H9 (cell line): Measurements from ENCODE around the gene GRIK3. TPM values are rescaled to one million over a fixed set of nuclear protein-coding genes. Genes with fewer than 3 reads are reported as not detected.

ENCODE experiments used
- DNase-seq: peaks from one replicate; pipeline ENCODE4 v3.0.0-alpha.2; 2017
- H2AFZ ChIP-seq: one replicate; pipeline ENCODE4 v1.6.1; 2013; ENCODE audit warnings: mild to moderate bottlenecking, low read length, control low read depth, moderate library complexity
- H2AK5ac ChIP-seq: 2 replicates; pipeline ENCODE4 v1.6.1; 2013; ENCODE audit warnings: low read length, control low read depth, mixed read lengths; ENCODE audit not compliant: insufficient read length
- H2BK120ac ChIP-seq: one replicate; pipeline ENCODE4 v1.6.1; 2013; ENCODE audit warnings: low read depth, mild to moderate bottlenecking, low read length, control low read depth, inconsistent platforms; ENCODE audit not compliant: poor library complexity, severe bottlenecking
- H2BK12ac ChIP-seq: 2 replicates; pipeline ENCODE4 v1.6.1; 2013; ENCODE audit warnings: low read length, control low read depth, mixed read lengths, low read depth; ENCODE audit not compliant: insufficient read length
- H2BK15ac ChIP-seq: 2 replicates; pipeline ENCODE4 v1.6.1; 2013; ENCODE audit warnings: low read depth, low read length, control low read depth
- H2BK20ac ChIP-seq: one replicate; pipeline ENCODE4 v1.6.1; 2013; ENCODE audit warnings: low read depth, mild to moderate bottlenecking, low read length, control low read depth, inconsistent platforms; ENCODE audit not compliant: poor library complexity, severe bottlenecking
- H2BK5ac ChIP-seq: 2 replicates; pipeline ENCODE4 v1.6.1; 2013; ENCODE audit warnings: low read length, control low read depth, mixed read lengths; ENCODE audit not compliant: insufficient read length
- H3K14ac ChIP-seq: 2 replicates; pipeline ENCODE4 v1.6.1; 2013; ENCODE audit warnings: low read length, control low read depth; ENCODE audit not compliant: insufficient read depth
- H3K18ac ChIP-seq: 2 replicates; pipeline ENCODE4 v1.6.1; 2013; ENCODE audit warnings: low read depth, mild to moderate bottlenecking, mixed read lengths, low read length, control low read depth; ENCODE audit not compliant: insufficient read length
- H3K23ac ChIP-seq: 2 replicates; pipeline ENCODE4 v1.6.1; 2013; ENCODE audit warnings: low read length, control low read depth, mixed read lengths, low read depth; ENCODE audit not compliant: insufficient read length
- H3K23me2 ChIP-seq: 2 replicates; pipeline ENCODE4 v1.6.1; 2013; ENCODE audit warnings: low read depth, mild to moderate bottlenecking, mixed read lengths, low read length, control low read depth; ENCODE audit not compliant: insufficient read length, poor library complexity, severe bottlenecking
- H3K27ac ChIP-seq: 2 replicates; pipeline ENCODE4 v1.5.1; 2013; ENCODE audit warnings: low read length, control low read depth, mixed read lengths, low read depth; ENCODE audit not compliant: insufficient read length
- H3K27me3 ChIP-seq: 2 replicates; pipeline ENCODE4 v1.6.1; 2013; ENCODE audit warnings: low read length, control low read depth, inconsistent platforms; ENCODE audit not compliant: insufficient read depth
- H3K4ac ChIP-seq: 2 replicates; pipeline ENCODE4 v1.6.1; 2013; ENCODE audit warnings: low read depth, mild to moderate bottlenecking, control low read depth, inconsistent platforms, low read length, moderate library complexity
- H3K4me1 ChIP-seq: 2 replicates; pipeline ENCODE4 v1.6.1; 2013; ENCODE audit warnings: low read length, control low read depth, inconsistent platforms; ENCODE audit not compliant: insufficient read depth
- H3K4me2 ChIP-seq: 2 replicates; pipeline ENCODE4 v1.6.1; 2013; ENCODE audit warnings: low read length, control low read depth, mixed read lengths; ENCODE audit not compliant: insufficient read length, insufficient read depth
- H3K56ac ChIP-seq: 2 replicates; pipeline ENCODE4 v1.6.1; 2013; ENCODE audit warnings: low read depth, mild to moderate bottlenecking, mixed read lengths, low read length, control low read depth; ENCODE audit not compliant: insufficient read length
- H3K79me1 ChIP-seq: 2 replicates; pipeline ENCODE4 v1.6.1; 2013; ENCODE audit warnings: low read depth, mild to moderate bottlenecking, moderate library complexity, low read length, control low read depth, inconsistent platforms; ENCODE audit not compliant: insufficient read depth, poor library complexity, severe bottlenecking
- H3K79me2 ChIP-seq: 2 replicates; pipeline ENCODE4 v1.6.1; 2013; ENCODE audit warnings: low read length, control low read depth, inconsistent platforms; ENCODE audit not compliant: insufficient read depth
- H3K9ac ChIP-seq: 2 replicates; pipeline ENCODE4 v1.6.1; 2013; ENCODE audit warnings: low read length, control low read depth, mixed read lengths; ENCODE audit not compliant: insufficient read length; ENCODE audit errors: extremely low read depth
- H3K9me3 ChIP-seq: one replicate; pipeline ENCODE4 v1.6.1; 2013; ENCODE audit warnings: low read depth, low read length, inconsistent platforms; ENCODE audit not compliant: control insufficient read depth
- H3T11ph ChIP-seq: one replicate; pipeline ENCODE4 v1.6.1; 2013; ENCODE audit warnings: mild to moderate bottlenecking, low read length, control low read depth, inconsistent platforms
- H4K20me1 ChIP-seq: one replicate; pipeline ENCODE4 v1.6.1; 2013; ENCODE audit not compliant: control insufficient read depth, insufficient read length, insufficient read depth
- H4K5ac ChIP-seq: 2 replicates; pipeline ENCODE4 v1.6.1; 2013; ENCODE audit warnings: low read depth, mild to moderate bottlenecking, mixed read lengths, low read length, control low read depth; ENCODE audit not compliant: insufficient read length
- H4K8ac ChIP-seq: replicated peaks from 2 replicates; pipeline ENCODE4 v1.6.1; 2013; ENCODE audit warnings: low read length, control low read depth, mixed read lengths, low read depth; ENCODE audit not compliant: insufficient read length
- H4K91ac ChIP-seq: 2 replicates; pipeline ENCODE4 v1.6.1; 2013; ENCODE audit warnings: low read depth, mild to moderate bottlenecking, moderate library complexity, mixed read lengths, low read length, control low read depth; ENCODE audit not compliant: insufficient read length
- H3K27ac Mint-ChIP-seq, 3 experiments: 2 replicates in 2 of 3; 3 replicates in 1 of 3; pipeline ENCODE4 v1.8.0; 2020 to 2021; ENCODE audit warnings: mixed read lengths in 3 of 3, mild to moderate bottlenecking in 1 of 3, moderate library complexity in 1 of 3
- H3K27me3 Mint-ChIP-seq: 2 replicates; pipeline ENCODE4 v1.8.0; 2021; ENCODE audit warnings: low read depth, mild to moderate bottlenecking, moderate library complexity, mixed read lengths
- H3K36me3 Mint-ChIP-seq, 3 experiments: 2 replicates in 2 of 3; 3 replicates in 1 of 3; pipeline ENCODE4 v1.8.0; 2020 to 2021; ENCODE audit warnings: low read depth in 3 of 3, mixed read lengths in 3 of 3; ENCODE audit not compliant: insufficient read depth in 1 of 3
- H3K4me1 Mint-ChIP-seq, 2 experiments: 2 replicates each; pipeline ENCODE4 v1.8.0; 2020; ENCODE audit warnings: mixed read lengths in 2 of 2
- H3K4me3 Mint-ChIP-seq, 2 experiments: 2 replicates in 1 of 2; 3 replicates in 1 of 2; pipeline ENCODE4 v1.8.0; 2020 to 2021; ENCODE audit warnings: mild to moderate bottlenecking in 2 of 2, mixed read lengths in 2 of 2, moderate library complexity in 1 of 2
- H3K9me3 Mint-ChIP-seq, 2 experiments: 2 replicates in 1 of 2; 3 replicates in 1 of 2; pipeline ENCODE4 v1.8.0; 2020; ENCODE audit warnings: mild to moderate bottlenecking in 2 of 2, mixed read lengths in 2 of 2, moderate library complexity in 1 of 2
- WGBS: extraction: QIAGEN DNeasy Blood & Tissue Kit; methylation state at CpG from one replicate; pipeline ENCODE4 v1.1.7; 2013; ENCODE audit warnings: missing lambda C conversion rate, low lambda C conversion rate, mixed read lengths; ENCODE audit not compliant: insufficient read length; ENCODE audit errors: extremely low coverage; 5-methylcytosine and 5-hydroxymethylcytosine counted together
- total RNA-seq: library from RNA; stranded (reverse); gene quantifications from 2 replicates; pipeline ENCODE4 v1.2.1, GENCODE V29; 2021
- TF ChIP-seq, protein P1 (sequence below): fragments of 200-600 bp; sonication (generic); conservative IDR thresholded peaks from 3 replicates; pipeline ENCODE4 v1.8.0; 2021; ENCODE audit warnings: antibody characterized with exemption, mild to moderate bottlenecking

Gene GRIK3
- total RNA-seq, 1 experiment from 2014 or later: 1.7 TPM

DNA sequence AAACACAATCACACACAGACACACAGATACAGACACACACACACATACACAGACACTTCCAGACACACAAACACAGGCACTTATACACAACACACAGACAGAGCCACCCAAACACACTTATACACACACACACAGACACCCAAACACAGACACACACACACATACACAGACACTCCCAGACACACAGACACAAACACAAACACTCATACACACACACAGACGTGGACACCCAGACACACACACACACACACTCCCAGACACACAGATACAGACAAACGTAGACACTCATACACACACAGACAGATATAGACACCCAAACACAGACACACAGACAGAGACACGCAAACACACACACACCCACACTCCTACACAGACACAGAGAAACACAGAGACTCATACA lies 272.1 kb downstream of the GRIK3 start:
- Histone ChIP-seq H4K8ac (no peak overlapping the region), H3K79me2 (no peaks in the 10 kb centered on the region), H2BK120ac (no peak overlapping the region), H2AK5ac (no peak overlapping the region), H3K23me2 (no peaks in the 10 kb centered on the region), H3K56ac (no peak overlapping the region), H3K9me3 (no peaks in the 10 kb centered on the region), H3K4ac (no peak overlapping the region), H3K9ac (no peak overlapping the region), H3K4me2 (no peak overlapping the region), H2BK20ac (no peak overlapping the region), H2BK5ac (no peak overlapping the region), H2BK12ac (no peak overlapping the region), H4K91ac (no peak overlapping the region), H3K14ac (no peak overlapping the region), H3K79me1 (no peaks in the 10 kb centered on the region), H3K27me3 (no peaks in the 10 kb centered on the region; the same call in 1 of the 2 replicates), H3K4me1 (peaks cover 7% of the 10 kb centered on the region; the same call in 1 of the 2 replicates), H3K23ac (no peak overlapping the region), H4K20me1 (no peaks in the 10 kb centered on the region), H3K18ac (no peak overlapping the region), H2AFZ (no peak overlapping the region), H2BK15ac (no peak overlapping the region), H3K27ac (no peak overlapping the region), H4K5ac (no peak overlapping the region), H3T11ph (no peak overlapping the region)
- Mint-ChIP-seq H3K36me3 (no peaks in the 10 kb centered on the region; a peak in 2 of 7 replicates), H3K27me3 (peaks cover 12% of the 10 kb centered on the region), H3K9me3 (peaks cover 9 to 10% of the 10 kb centered on the region in 2 experiments; a peak in 3 of 5 replicates), H3K4me1 (peaks cover 27 to 28% of the 10 kb centered on the region in 2 experiments), H3K27ac (no peak overlapping the region), H3K4me3 (no peak overlapping the region)
- TF ChIP-seq, protein P1, sequence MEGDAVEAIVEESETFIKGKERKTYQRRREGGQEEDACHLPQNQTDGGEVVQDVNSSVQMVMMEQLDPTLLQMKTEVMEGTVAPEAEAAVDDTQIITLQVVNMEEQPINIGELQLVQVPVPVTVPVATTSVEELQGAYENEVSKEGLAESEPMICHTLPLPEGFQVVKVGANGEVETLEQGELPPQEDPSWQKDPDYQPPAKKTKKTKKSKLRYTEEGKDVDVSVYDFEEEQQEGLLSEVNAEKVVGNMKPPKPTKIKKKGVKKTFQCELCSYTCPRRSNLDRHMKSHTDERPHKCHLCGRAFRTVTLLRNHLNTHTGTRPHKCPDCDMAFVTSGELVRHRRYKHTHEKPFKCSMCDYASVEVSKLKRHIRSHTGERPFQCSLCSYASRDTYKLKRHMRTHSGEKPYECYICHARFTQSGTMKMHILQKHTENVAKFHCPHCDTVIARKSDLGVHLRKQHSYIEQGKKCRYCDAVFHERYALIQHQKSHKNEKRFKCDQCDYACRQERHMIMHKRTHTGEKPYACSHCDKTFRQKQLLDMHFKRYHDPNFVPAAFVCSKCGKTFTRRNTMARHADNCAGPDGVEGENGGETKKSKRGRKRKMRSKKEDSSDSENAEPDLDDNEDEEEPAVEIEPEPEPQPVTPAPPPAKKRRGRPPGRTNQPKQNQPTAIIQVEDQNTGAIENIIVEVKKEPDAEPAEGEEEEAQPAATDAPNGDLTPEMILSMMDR: no peak
- no CpG with 5 or more reads among the region's 3 CpGs for WGBS
- DNase-seq: no peak
